Body of pancreas (tissue), 4 donors: ENCODE results near the gene NLGN1.

Experiments
- POLR2A ChIP-seq, 3 donors: fragments of 450-650 bp; IDR thresholded peaks; one replicate each; pipeline ENCODE4 v1.6.1; 2016; ENCODE audit warnings: antibody characterized with exemption in 3 of 3, mild to moderate bottlenecking in 2 of 3
- TF ChIP-seq, protein P1 (sequence below), 7 experiments: fragments of 450-650 bp in 4 of 7; fragments of 200-600 bp in 3 of 7; sonication (generic) in 3 of 7; IDR thresholded peaks; one replicate each; pipeline ENCODE4 v1.5.1; 2016 to 2019; ENCODE audit warnings: antibody characterized with exemption in 7 of 7

GRCh38 chr3:173744895-173745294 is 347.4 kb downstream of the NLGN1 start:
- TF ChIP-seq, protein P1, sequence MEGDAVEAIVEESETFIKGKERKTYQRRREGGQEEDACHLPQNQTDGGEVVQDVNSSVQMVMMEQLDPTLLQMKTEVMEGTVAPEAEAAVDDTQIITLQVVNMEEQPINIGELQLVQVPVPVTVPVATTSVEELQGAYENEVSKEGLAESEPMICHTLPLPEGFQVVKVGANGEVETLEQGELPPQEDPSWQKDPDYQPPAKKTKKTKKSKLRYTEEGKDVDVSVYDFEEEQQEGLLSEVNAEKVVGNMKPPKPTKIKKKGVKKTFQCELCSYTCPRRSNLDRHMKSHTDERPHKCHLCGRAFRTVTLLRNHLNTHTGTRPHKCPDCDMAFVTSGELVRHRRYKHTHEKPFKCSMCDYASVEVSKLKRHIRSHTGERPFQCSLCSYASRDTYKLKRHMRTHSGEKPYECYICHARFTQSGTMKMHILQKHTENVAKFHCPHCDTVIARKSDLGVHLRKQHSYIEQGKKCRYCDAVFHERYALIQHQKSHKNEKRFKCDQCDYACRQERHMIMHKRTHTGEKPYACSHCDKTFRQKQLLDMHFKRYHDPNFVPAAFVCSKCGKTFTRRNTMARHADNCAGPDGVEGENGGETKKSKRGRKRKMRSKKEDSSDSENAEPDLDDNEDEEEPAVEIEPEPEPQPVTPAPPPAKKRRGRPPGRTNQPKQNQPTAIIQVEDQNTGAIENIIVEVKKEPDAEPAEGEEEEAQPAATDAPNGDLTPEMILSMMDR (IDR thresholded peaks at IDR 0.05) = no peak
- no peak for TF ChIP-seq POLR2A (IDR thresholded peaks at IDR 0.05)
